ENCODE results near the gene WDR46.
"Not testable (repeated sequence)": the region's sequence is repeated elsewhere in the genome, so short reads cannot be mapped to it uniquely, and the experiment has no call there.

Gene WDR46

GRCh38 chr6:33272275-33273128 lies 16.5 kb downstream of the WDR46 start:
- no peaks in the 10 kb centered on the region for H3K9me3 ChIP-seq (ENCODE audit: control insufficient read depth, low read depth, low read length)
- H3K9ac ChIP-seq (ENCODE audit: low read length), result peak overlapping the region; percentile 87
- H3K36me3 ChIP-seq (ENCODE audit: control insufficient read depth, low read depth, low read length), result peaks cover 52% of the 10 kb centered on the region
- H3K4me1 ChIP-seq (ENCODE audit: control insufficient read depth, low read depth, low read length), result peaks cover 12% of the 10 kb centered on the region
- peak overlapping the region; percentile 78 for H3K4me3 ChIP-seq (ENCODE audit: low read length)
- no peaks in the 10 kb centered on the region for H3K27me3 ChIP-seq (ENCODE audit: control insufficient read depth, insufficient read depth, low read length)
- peak overlapping the region; percentile 50 for H3K27ac ChIP-seq (ENCODE audit: low read length)

- no peaks in the 10 kb centered on the region for H3K27me3 ChIP-seq (ENCODE audit: control insufficient read depth, insufficient read depth, low read length)
- H3K9ac ChIP-seq (ENCODE audit: low read length), result peak within 1 kb of the TSS; percentile 87
- H3K27ac ChIP-seq (ENCODE audit: low read length), result peak within 1 kb of the TSS; percentile 95
- no peaks in the 10 kb centered on the region for H3K9me3 ChIP-seq (ENCODE audit: control insufficient read depth, low read depth, low read length)
- peaks cover 60% of the 10 kb centered on the region for H3K36me3 ChIP-seq (ENCODE audit: control insufficient read depth, low read depth, low read length)
- H3K4me3 ChIP-seq (ENCODE audit: low read length), result peak within 1 kb of the TSS; percentile 78
- peaks cover 12% of the 10 kb centered on the region for H3K4me1 ChIP-seq (ENCODE audit: control insufficient read depth, low read depth, low read length)
These were observed 17.4 kb downstream of the WDR46 start, which contains the start of the genes RPS18 and VPS52 for GRCh38 chr6:33271468-33272274. Gene RPS18, plus strand, starts transcription at chr6:33272075. Its CDS starts 45 bp downstream, at chr6:33272120. Gene VPS52, minus strand, starts transcription at chr6:33271876. Its CDS starts 201 bp downstream, at chr6:33271675.

GRCh38 chr6:33271117-33271467 lies 17.9 kb downstream of the WDR46 start:
- Histone ChIP-seq H3K27ac (ENCODE audit: low read length) (peak overlapping the region; percentile 95), H3K9ac (ENCODE audit: low read length) (peak overlapping the region; percentile 87), H3K4me3 (ENCODE audit: low read length) (peak overlapping the region; percentile 78), H3K4me1 (ENCODE audit: control insufficient read depth, low read depth, low read length) (peaks cover 12% of the 10 kb centered on the region), H3K36me3 (ENCODE audit: control insufficient read depth, low read depth, low read length) (peaks cover 60% of the 10 kb centered on the region), H3K27me3 (ENCODE audit: control insufficient read depth, insufficient read depth, low read length) (no peaks in the 10 kb centered on the region), H3K9me3 (ENCODE audit: control insufficient read depth, low read depth, low read length) (no peaks in the 10 kb centered on the region)

- Histone ChIP-seq H3K4me1 (ENCODE audit: control insufficient read depth, low read depth, low read length) (no peaks in the 10 kb centered on the region), H3K9me3 (ENCODE audit: control insufficient read depth, low read depth, low read length) (no peaks in the 10 kb centered on the region), H3K4me3 (ENCODE audit: low read length) (no peak overlapping the region), H3K27ac (ENCODE audit: low read length) (no peak overlapping the region), H3K9ac (ENCODE audit: low read length) (no peak overlapping the region), H3K27me3 (ENCODE audit: control insufficient read depth, insufficient read depth, low read length) (no peaks in the 10 kb centered on the region), H3K36me3 (ENCODE audit: control insufficient read depth, low read depth, low read length) (peaks cover 49% of the 10 kb centered on the region)
These were observed 25.0 kb downstream of the WDR46 start for GRCh38 chr6:33264015-33264414.

- H3K27ac ChIP-seq (ENCODE audit: low read length); H3K27me3 ChIP-seq (ENCODE audit: control insufficient read depth, insufficient read depth, low read length); H3K9me3 ChIP-seq (ENCODE audit: control insufficient read depth, low read depth, low read length); H3K4me1 ChIP-seq (ENCODE audit: control insufficient read depth, low read depth, low read length); H3K9ac ChIP-seq (ENCODE audit: low read length); H3K4me3 ChIP-seq (ENCODE audit: low read length): not testable (repeated sequence)
- H3K36me3 ChIP-seq (ENCODE audit: control insufficient read depth, low read depth, low read length), result peaks cover 42% of the 10 kb centered on the region
These were observed 26.5 kb downstream of the WDR46 start for GRCh38 chr6:33262490-33262889.

- H3K36me3 ChIP-seq (ENCODE audit: control insufficient read depth, low read depth, low read length), result peaks cover 24% of the 10 kb centered on the region
These were observed 30.0 kb downstream of the WDR46 start for GRCh38 chr6:33259032-33259431.

GRCh38 chr6:33254591-33254990 lies 34.4 kb downstream of the WDR46 start:
- H3K27ac ChIP-seq (ENCODE audit: low read length), result no peak overlapping the region
- H3K4me3 ChIP-seq (ENCODE audit: low read length), result no peak overlapping the region
- no peak overlapping the region for H3K9ac ChIP-seq (ENCODE audit: low read length)
- H3K9me3 ChIP-seq (ENCODE audit: control insufficient read depth, low read depth, low read length), result no peaks in the 10 kb centered on the region
- H3K36me3 ChIP-seq (ENCODE audit: control insufficient read depth, low read depth, low read length), result peaks cover 6% of the 10 kb centered on the region
- H3K4me1 ChIP-seq (ENCODE audit: control insufficient read depth, low read depth, low read length), result peaks cover 6% of the 10 kb centered on the region
- no peaks in the 10 kb centered on the region for H3K27me3 ChIP-seq (ENCODE audit: control insufficient read depth, insufficient read depth, low read length)

More at GRCh38 chr6:33259032-33259431, 30.0 kb downstream of the WDR46 start:
- H3K27me3 ChIP-seq (ENCODE audit: control insufficient read depth, insufficient read depth, low read length), result no peaks in the 10 kb centered on the region
- H3K9me3 ChIP-seq (ENCODE audit: control insufficient read depth, low read depth, low read length), result no peaks in the 10 kb centered on the region
- H3K9ac ChIP-seq (ENCODE audit: low read length), result no peak overlapping the region
- H3K4me1 ChIP-seq (ENCODE audit: control insufficient read depth, low read depth, low read length), result no peaks in the 10 kb centered on the region
- no peak overlapping the region for H3K4me3 ChIP-seq (ENCODE audit: low read length)
- no peak overlapping the region for H3K27ac ChIP-seq (ENCODE audit: low read length)

GRCh38 chr6:33252759-33253158 lies 36.3 kb downstream of the WDR46 start:
- Histone ChIP-seq H3K4me1 (ENCODE audit: control insufficient read depth, low read depth, low read length) (peaks cover 11% of the 10 kb centered on the region), H3K4me3 (ENCODE audit: low read length) (no peak overlapping the region), H3K27ac (ENCODE audit: low read length) (no peak overlapping the region), H3K9me3 (ENCODE audit: control insufficient read depth, low read depth, low read length) (no peaks in the 10 kb centered on the region), H3K36me3 (ENCODE audit: control insufficient read depth, low read depth, low read length) (peaks cover 6% of the 10 kb centered on the region), H3K27me3 (ENCODE audit: control insufficient read depth, insufficient read depth, low read length) (peaks cover 11% of the 10 kb centered on the region), H3K9ac (ENCODE audit: low read length) (no peak overlapping the region)

- no peak overlapping the region for H3K27ac ChIP-seq (ENCODE audit: low read length)
- no peak overlapping the region for H3K9ac ChIP-seq (ENCODE audit: low read length)
- H3K4me1 ChIP-seq (ENCODE audit: control insufficient read depth, low read depth, low read length), result peaks cover 11% of the 10 kb centered on the region
These were observed 37.5 kb downstream of the WDR46 start for GRCh38 chr6:33251395-33252012.

GRCh38 chr6:33250731-33251130 lies 38.3 kb downstream of the WDR46 start:
- no peak overlapping the region for H3K27ac ChIP-seq (ENCODE audit: low read length)
- no peak overlapping the region for H3K9ac ChIP-seq (ENCODE audit: low read length)
- H3K36me3 ChIP-seq (ENCODE audit: control insufficient read depth, low read depth, low read length), result no peaks in the 10 kb centered on the region
- H3K4me1 ChIP-seq (ENCODE audit: control insufficient read depth, low read depth, low read length), result peaks cover 11% of the 10 kb centered on the region
- H3K27me3 ChIP-seq (ENCODE audit: control insufficient read depth, insufficient read depth, low read length), result peaks cover 27% of the 10 kb centered on the region
- H3K9me3 ChIP-seq (ENCODE audit: control insufficient read depth, low read depth, low read length), result no peaks in the 10 kb centered on the region
- no peak overlapping the region for H3K4me3 ChIP-seq (ENCODE audit: low read length)

More at GRCh38 chr6:33251395-33252012, 37.5 kb downstream of the WDR46 start:
- no peaks in the 10 kb centered on the region for H3K9me3 ChIP-seq (ENCODE audit: control insufficient read depth, low read depth, low read length)
- peaks cover 23% of the 10 kb centered on the region for H3K27me3 ChIP-seq (ENCODE audit: control insufficient read depth, insufficient read depth, low read length)
- H3K4me3 ChIP-seq (ENCODE audit: low read length), result no peak overlapping the region
- no peaks in the 10 kb centered on the region for H3K36me3 ChIP-seq (ENCODE audit: control insufficient read depth, low read depth, low read length)

Measured in iPS-18a (cell line).